Smooth muscle cell (in vitro differentiated cells): Measurements from ENCODE around the gene HSPA2. TPM values are rescaled to one million over a fixed set of nuclear protein-coding genes. Genes with fewer than 3 reads are reported as not detected.

Experiments
- DNase-seq: peaks from one replicate; lab custom pipeline; 2025; ENCODE audit not compliant: unreplicated experiment; lab: John Stamatoyannopoulos, UW
- H2AFZ ChIP-seq: fragments of 200-600 bp; sonication (generic); 2 replicates; pipeline ENCODE4 v1.6.0; 2016; ENCODE audit warnings: antibody characterized with exemption, low read depth, mild to moderate bottlenecking
- H3F3A ChIP-seq: fragments of 200-600 bp; sonication (generic); 2 replicates; pipeline ENCODE4 v1.6.0; 2017; ENCODE audit warnings: antibody characterized with exemption, low read depth
- H3K27ac ChIP-seq: fragments of 200-600 bp; sonication (generic); 2 replicates; pipeline ENCODE4 v1.5.1; 2016; ENCODE audit warnings: low read depth, mild to moderate bottlenecking
- H3K27me3 ChIP-seq: fragments of 200-600 bp; sonication (generic); 2 replicates; pipeline ENCODE4 v1.6.1; 2016; ENCODE audit warnings: low read depth, mild to moderate bottlenecking
- H3K36me3 ChIP-seq: fragments of 200-600 bp; sonication (generic); 2 replicates; pipeline ENCODE4 v1.5.1; 2016; ENCODE audit warnings: low read depth
- H3K4me1 ChIP-seq: fragments of 200-600 bp; sonication (generic); 2 replicates; pipeline ENCODE4 v1.5.1; 2016; ENCODE audit warnings: low read depth
- H3K4me2 ChIP-seq: fragments of 200-600 bp; sonication (generic); 2 replicates; pipeline ENCODE4 v1.6.0; 2016; ENCODE audit warnings: mild to moderate bottlenecking
- H3K4me3 ChIP-seq: fragments of 200-600 bp; sonication (generic); 2 replicates; pipeline ENCODE4 v1.5.1; 2016; ENCODE audit warnings: mild to moderate bottlenecking
- H3K79me2 ChIP-seq: fragments of 200-600 bp; sonication (generic); 2 replicates; pipeline ENCODE4 v1.6.0; 2016; ENCODE audit warnings: low read depth, mild to moderate bottlenecking
- H3K9ac ChIP-seq: fragments of 200-600 bp; sonication (generic); 2 replicates; pipeline ENCODE4 v1.6.0; 2016; ENCODE audit warnings: low read depth
- H3K9me3 ChIP-seq: fragments of 200-600 bp; sonication (generic); replicated peaks from 2 replicates; pipeline ENCODE4 v1.5.1; 2016; ENCODE audit warnings: low read depth
- H4K20me1 ChIP-seq: fragments of 200-600 bp; sonication (generic); 2 replicates; pipeline ENCODE4 v1.6.0; 2016; ENCODE audit warnings: low read depth
- CTCF ChIP-seq: fragments of 200-600 bp; sonication (generic); IDR thresholded peaks from 2 replicates; pipeline ENCODE4 v1.5.1; 2017; ENCODE audit warnings: borderline replicate concordance, mild to moderate bottlenecking, antibody characterized with exemption; ENCODE audit not compliant: insufficient read depth, poor library complexity, severe bottlenecking
- WGBS: methylation state at CpG from one replicate; pipeline ENCODE4 v1.1.7; 2016; ENCODE audit warnings: low lambda C conversion rate; 5-methylcytosine and 5-hydroxymethylcytosine counted together
- polyA plus RNA-seq: library from polyadenylated mRNA; unstranded; fragments of >200 nt; fragmentation: Nextera tagmentation; extraction: Ambion mirVana; gene quantifications from 2 replicates; pipeline ENCODE4 v1.2.1, GENCODE V29; 2016
- total RNA-seq: library from RNA; depleted of rRNA; stranded (reverse); fragments of >200 nt; gene quantifications from 2 replicates; pipeline ENCODE4 v1.2.3, GENCODE V29; 2014

HSPA2 gene
- total and polyA plus RNA-seq, 2 experiments from 2014 or later, result 3.4 to 5.2 TPM

GRCh38 chr14:64495252-64495651, 45.3 kb upstream of the HSPA2 start:
- Histone ChIP-seq H3K27ac (no peak overlapping the region), H3K4me1 (no peaks in the 10 kb centered on the region), H3K4me3 (no peak overlapping the region), H4K20me1 (peaks cover 13% of the 10 kb centered on the region), H3K9me3 (no peaks in the 10 kb centered on the region), H3K27me3 (no peaks in the 10 kb centered on the region), H3K79me2 (peaks cover 56% of the 10 kb centered on the region), H3K9ac (no peak overlapping the region), H3F3A (no peaks in the 10 kb centered on the region), H3K36me3 (no peaks in the 10 kb centered on the region), H3K4me2 (no peak overlapping the region), H2AFZ (no peak overlapping the region)
- DNase-seq, result no peak
- no peak for TF ChIP-seq CTCF

- Histone ChIP-seq H4K20me1 (peaks cover 1% of the 10 kb centered on the region), H2AFZ (no peak overlapping the region), H3K4me1 (peaks cover 8% of the 10 kb centered on the region), H3K27ac (no peak overlapping the region), H3K4me3 (no peak overlapping the region), H3K9me3 (no peaks in the 10 kb centered on the region), H3K36me3 (no peaks in the 10 kb centered on the region), H3K27me3 (no peaks in the 10 kb centered on the region), H3K79me2 (peaks cover 65% of the 10 kb centered on the region), H3F3A (peaks cover 6% of the 10 kb centered on the region), H3K9ac (no peak overlapping the region), H3K4me2 (no peak overlapping the region)
- no peak for DNase-seq
- no peak for TF ChIP-seq CTCF
Measured at GRCh38 chr14:64496764-64497163, 43.8 kb upstream of the HSPA2 start.

- Histone ChIP-seq H2AFZ (no peak overlapping the region), H3K4me1 (peaks cover 19% of the 10 kb centered on the region), H3K27ac (peak overlapping the region; percentile 100), H3K4me2 (peak overlapping the region; percentile 85), H3F3A (peaks cover 15% of the 10 kb centered on the region), H3K9me3 (no peaks in the 10 kb centered on the region), H4K20me1 (no peaks in the 10 kb centered on the region), H3K79me2 (peaks cover 59% of the 10 kb centered on the region), H3K36me3 (no peaks in the 10 kb centered on the region), H3K27me3 (no peaks in the 10 kb centered on the region), H3K9ac (no peak overlapping the region), H3K4me3 (no peak overlapping the region)
- 86% methylated on average over 1 of the region's 1 CpG for WGBS
- TF ChIP-seq CTCF, result no peak
- DNase-seq, result no peak
Measured at GRCh38 chr14:64500088-64500487, 40.5 kb upstream of the HSPA2 start.

- Histone ChIP-seq H3K27me3 (no peaks in the 10 kb centered on the region), H3K4me2 (peak overlapping the region; percentile 85), H2AFZ (peak overlapping the region; percentile 24), H3K9me3 (no peaks in the 10 kb centered on the region), H3K79me2 (peaks cover 62% of the 10 kb centered on the region), H3K4me1 (peaks cover 20% of the 10 kb centered on the region), H3K4me3 (peak overlapping the region; percentile 95), H3K36me3 (no peaks in the 10 kb centered on the region), H3F3A (peaks cover 15% of the 10 kb centered on the region), H3K9ac (peak overlapping the region; percentile 27), H4K20me1 (peaks cover 14% of the 10 kb centered on the region), H3K27ac (peak overlapping the region; percentile 100)
- DNase-seq, result no peak
- WGBS, result 14% methylated on average over 8 of the region's 8 CpGs
- TF ChIP-seq CTCF, result no peak
Measured at GRCh38 chr14:64501411-64502171, 39.0 kb upstream of the HSPA2 start.
